ENCODE measurements around the gene CDIP1.

The CDIP1 gene

GRCh38 chr16:4505356-4506147 is 33.0 kb downstream of the CDIP1 start:
- Histone ChIP-seq H3K9me3 (no peaks in the 10 kb centered on the region), H3K4me1 (no peaks in the 10 kb centered on the region), H3K36me3 (peaks cover 32% of the 10 kb centered on the region), H3K27me3 (no peaks in the 10 kb centered on the region), H3K4me3 (ENCODE audit: low read depth, low read length) (no peak overlapping the region)
- DNase-seq = no peak
- TF ChIP-seq, protein P1, sequence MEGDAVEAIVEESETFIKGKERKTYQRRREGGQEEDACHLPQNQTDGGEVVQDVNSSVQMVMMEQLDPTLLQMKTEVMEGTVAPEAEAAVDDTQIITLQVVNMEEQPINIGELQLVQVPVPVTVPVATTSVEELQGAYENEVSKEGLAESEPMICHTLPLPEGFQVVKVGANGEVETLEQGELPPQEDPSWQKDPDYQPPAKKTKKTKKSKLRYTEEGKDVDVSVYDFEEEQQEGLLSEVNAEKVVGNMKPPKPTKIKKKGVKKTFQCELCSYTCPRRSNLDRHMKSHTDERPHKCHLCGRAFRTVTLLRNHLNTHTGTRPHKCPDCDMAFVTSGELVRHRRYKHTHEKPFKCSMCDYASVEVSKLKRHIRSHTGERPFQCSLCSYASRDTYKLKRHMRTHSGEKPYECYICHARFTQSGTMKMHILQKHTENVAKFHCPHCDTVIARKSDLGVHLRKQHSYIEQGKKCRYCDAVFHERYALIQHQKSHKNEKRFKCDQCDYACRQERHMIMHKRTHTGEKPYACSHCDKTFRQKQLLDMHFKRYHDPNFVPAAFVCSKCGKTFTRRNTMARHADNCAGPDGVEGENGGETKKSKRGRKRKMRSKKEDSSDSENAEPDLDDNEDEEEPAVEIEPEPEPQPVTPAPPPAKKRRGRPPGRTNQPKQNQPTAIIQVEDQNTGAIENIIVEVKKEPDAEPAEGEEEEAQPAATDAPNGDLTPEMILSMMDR (IDR thresholded peaks at IDR 0.05; ENCODE audit: low read depth, low read length) = no peak

DNA sequence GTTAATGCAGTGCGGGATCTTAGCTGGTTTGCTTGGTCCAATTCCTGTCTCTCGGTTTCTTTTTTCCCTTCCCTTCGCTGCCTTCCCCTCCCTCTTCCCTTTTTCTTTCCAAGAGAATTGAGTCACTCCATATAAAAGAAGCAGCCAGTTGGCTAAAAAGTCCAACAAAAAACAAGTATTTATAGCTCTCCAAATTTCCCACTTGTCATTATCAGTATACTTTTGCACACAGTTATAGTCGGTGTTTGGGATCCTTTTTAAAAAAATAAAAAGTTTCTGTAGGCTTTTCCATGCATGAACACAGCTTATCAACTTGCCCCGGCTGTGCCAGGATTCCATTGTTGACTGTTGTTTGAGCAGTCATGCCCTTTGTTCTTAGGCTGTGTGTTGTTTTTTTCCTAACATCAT is 37.5 kb downstream of the CDIP1 start:
- no peaks in the 10 kb centered on the region for H3K27me3 ChIP-seq
- no peak for DNase-seq
- H3K4me1 ChIP-seq = no peaks in the 10 kb centered on the region
- H3K9me3 ChIP-seq = no peaks in the 10 kb centered on the region
- TF ChIP-seq, protein P1 (IDR thresholded peaks at IDR 0.05; ENCODE audit: low read depth, low read length) = no peak
- H3K36me3 ChIP-seq = no peaks in the 10 kb centered on the region; the same call in 1 of the 2 replicates
- no peak overlapping the region for H3K4me3 ChIP-seq (ENCODE audit: low read depth, low read length)

DNA sequence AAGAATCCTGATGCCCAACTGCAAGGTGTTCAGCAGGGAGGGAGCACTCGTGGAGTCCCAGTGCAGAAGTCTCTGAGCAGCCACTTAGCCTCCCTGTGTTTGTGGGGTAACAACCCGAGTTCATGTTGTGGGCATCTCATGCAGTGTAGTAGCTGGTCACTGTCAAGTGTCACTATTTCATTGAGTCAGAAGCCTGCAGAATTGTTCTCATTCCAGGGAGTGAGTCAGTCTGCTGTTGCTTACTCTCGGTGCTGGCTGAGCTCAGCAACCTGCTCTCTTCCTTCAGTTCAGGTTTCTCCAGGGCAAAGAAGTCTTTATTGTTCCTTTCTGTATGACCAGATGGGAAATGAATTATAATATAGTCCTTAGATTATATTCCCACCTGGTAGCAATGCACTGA is 38.3 kb downstream of the CDIP1 start:
- no peaks in the 10 kb centered on the region for H3K9me3 ChIP-seq
- TF ChIP-seq, protein P1 (IDR thresholded peaks at IDR 0.05; ENCODE audit: low read depth, low read length) = no peak
- H3K4me1 ChIP-seq = no peaks in the 10 kb centered on the region
- H3K27me3 ChIP-seq = no peaks in the 10 kb centered on the region
- no peak overlapping the region for H3K4me3 ChIP-seq (ENCODE audit: low read depth, low read length)
- no peak for DNase-seq
- H3K36me3 ChIP-seq = no peaks in the 10 kb centered on the region; the same call in 1 of the 2 replicates

DNA sequence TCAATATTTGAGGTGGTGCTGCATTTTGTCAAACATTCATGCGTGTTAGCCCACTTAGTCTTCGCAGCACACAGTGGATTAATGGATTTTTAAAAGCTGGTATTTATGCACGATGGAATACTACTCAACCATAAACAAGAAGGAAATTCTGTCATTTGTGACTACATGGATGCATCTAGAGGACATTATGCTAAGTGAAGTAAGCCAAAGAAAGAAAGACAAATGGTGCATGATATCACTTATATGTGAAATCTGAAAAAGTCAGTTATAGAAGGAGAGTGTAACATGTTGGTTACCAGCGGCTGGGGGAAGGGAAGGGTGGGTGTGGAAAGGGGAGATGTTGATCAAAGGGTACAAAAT is 39.4 kb downstream of the CDIP1 start:
- H3K36me3 ChIP-seq = no peaks in the 10 kb centered on the region
- DNase-seq = no peak
- no peaks in the 10 kb centered on the region for H3K9me3 ChIP-seq
- H3K4me3 ChIP-seq (ENCODE audit: low read depth, low read length) = no peak overlapping the region
- no peaks in the 10 kb centered on the region for H3K27me3 ChIP-seq
- H3K4me1 ChIP-seq = no peaks in the 10 kb centered on the region
- TF ChIP-seq, protein P1 (IDR thresholded peaks at IDR 0.05; ENCODE audit: low read depth, low read length) = no peak

DNA sequence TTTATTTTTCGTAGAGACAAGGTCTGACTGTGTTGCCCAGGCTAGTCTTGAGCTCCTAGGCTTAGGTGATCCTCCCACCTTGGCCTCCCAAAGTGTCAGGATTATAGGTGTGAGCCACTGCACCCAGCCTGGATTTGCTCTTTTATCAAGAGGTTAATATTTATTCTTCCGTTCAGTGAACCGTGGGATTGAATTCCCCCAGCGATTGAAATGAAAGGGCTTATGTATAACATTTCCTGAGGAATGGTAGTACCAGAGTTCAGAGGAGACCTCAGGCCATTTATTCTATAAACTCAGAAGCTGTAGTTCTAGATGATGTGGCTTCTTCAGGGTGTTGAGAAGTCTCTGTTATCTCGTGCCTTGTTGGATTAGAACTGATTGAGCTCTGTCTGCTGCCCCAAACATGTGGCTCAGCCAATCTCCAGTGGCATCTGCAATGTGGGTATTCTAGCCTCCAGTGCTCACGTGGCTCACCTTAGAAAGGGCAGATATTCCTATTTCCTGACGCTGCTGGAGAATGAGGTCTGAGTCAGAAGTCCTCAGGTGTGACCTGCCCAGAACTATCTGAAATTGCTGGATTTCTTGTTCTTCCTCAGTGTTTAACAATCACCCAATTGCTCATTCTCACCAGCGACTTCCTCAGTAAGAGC is 39.9 kb downstream of the CDIP1 start:
- Histone ChIP-seq H3K4me3 (ENCODE audit: low read depth, low read length) (no peak overlapping the region), H3K9me3 (no peaks in the 10 kb centered on the region), H3K27me3 (no peaks in the 10 kb centered on the region), H3K4me1 (no peaks in the 10 kb centered on the region), H3K36me3 (no peaks in the 10 kb centered on the region)
- DNase-seq = no peak
- TF ChIP-seq, protein P1 (IDR thresholded peaks at IDR 0.05; ENCODE audit: low read depth, low read length) = no peak

DNA sequence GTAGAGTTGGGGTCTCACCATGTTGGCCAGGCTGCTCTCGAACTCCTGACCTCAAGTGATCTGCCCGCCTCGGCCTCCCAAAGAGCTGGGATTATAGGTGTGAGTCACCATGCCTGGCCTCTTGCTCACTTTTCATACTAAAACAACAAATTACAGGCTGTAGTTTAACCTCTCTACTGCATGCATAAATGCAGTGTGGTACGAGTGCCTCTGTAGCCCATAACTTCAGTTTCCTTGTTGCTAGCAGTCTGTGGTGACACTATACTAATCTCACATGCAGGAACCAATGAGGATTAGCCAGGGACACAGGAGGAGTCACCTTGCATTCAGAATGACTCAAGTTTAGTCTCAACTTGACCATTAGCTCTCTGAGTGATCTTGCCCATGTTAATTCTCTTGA is 42.3 kb downstream of the CDIP1 start:
- Histone ChIP-seq H3K4me3 (ENCODE audit: low read depth, low read length) (no peak overlapping the region), H3K27me3 (no peaks in the 10 kb centered on the region), H3K4me1 (no peaks in the 10 kb centered on the region), H3K36me3 (no peaks in the 10 kb centered on the region), H3K9me3 (no peaks in the 10 kb centered on the region)
- TF ChIP-seq, protein P1 (IDR thresholded peaks at IDR 0.05; ENCODE audit: low read depth, low read length) = no peak
- no peak for DNase-seq

Data from BE2C (cell line).